Suprapubic skin (tissue), 3 donors: ENCODE results near the gene FBXL20.

ENCODE experiments used
- POLR2A ChIP-seq, 2 donors: fragments of 450-650 bp; IDR thresholded peaks; one replicate each; pipeline ENCODE4 v1.6.1; 2017; ENCODE audit warnings: antibody characterized with exemption in 2 of 2, mild to moderate bottlenecking in 2 of 2, moderate library complexity in 2 of 2
- TF ChIP-seq, protein P1 (sequence below), 2 donors: fragments of 200-600 bp in 1 of 2; fragments of 450-650 bp in 1 of 2; sonication (generic) in 1 of 2; IDR thresholded peaks; one replicate each; pipeline ENCODE4 v1.5.1; 2016 to 2019; ENCODE audit warnings: antibody characterized with exemption in 2 of 2, mild to moderate bottlenecking in 1 of 2, moderate library complexity in 1 of 2

DNA sequence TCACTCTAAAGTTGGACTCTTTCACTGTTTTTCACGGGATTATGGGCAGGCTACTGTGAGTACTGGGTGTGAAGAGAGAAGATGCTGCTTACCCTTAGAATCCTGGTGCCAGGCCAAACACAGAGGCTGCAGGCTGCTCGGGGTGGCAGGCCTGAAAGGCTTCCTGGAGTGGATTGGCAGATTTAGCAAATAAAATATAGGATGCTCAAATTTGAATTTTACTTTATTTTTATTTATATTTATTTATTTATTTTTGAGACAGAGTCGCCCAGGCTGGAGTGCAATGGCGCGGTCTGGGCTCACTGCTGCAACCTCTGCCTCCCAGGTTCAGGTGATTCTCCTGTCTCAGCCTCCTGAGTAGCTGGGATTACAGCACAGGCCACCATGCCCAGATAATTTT lies 160.8 kb downstream of the FBXL20 start:
- TF ChIP-seq, protein P1, sequence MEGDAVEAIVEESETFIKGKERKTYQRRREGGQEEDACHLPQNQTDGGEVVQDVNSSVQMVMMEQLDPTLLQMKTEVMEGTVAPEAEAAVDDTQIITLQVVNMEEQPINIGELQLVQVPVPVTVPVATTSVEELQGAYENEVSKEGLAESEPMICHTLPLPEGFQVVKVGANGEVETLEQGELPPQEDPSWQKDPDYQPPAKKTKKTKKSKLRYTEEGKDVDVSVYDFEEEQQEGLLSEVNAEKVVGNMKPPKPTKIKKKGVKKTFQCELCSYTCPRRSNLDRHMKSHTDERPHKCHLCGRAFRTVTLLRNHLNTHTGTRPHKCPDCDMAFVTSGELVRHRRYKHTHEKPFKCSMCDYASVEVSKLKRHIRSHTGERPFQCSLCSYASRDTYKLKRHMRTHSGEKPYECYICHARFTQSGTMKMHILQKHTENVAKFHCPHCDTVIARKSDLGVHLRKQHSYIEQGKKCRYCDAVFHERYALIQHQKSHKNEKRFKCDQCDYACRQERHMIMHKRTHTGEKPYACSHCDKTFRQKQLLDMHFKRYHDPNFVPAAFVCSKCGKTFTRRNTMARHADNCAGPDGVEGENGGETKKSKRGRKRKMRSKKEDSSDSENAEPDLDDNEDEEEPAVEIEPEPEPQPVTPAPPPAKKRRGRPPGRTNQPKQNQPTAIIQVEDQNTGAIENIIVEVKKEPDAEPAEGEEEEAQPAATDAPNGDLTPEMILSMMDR (IDR thresholded peaks at IDR 0.05): no peak
- no peak for TF ChIP-seq POLR2A (IDR thresholded peaks at IDR 0.05)
